ENCODE results near the gene ZNF775. TPM values are rescaled to one million over a fixed set of nuclear protein-coding genes. Genes with fewer than 3 reads are reported as not detected.
A peak's percentile ranks its signal among the peaks of the same experiment; 100 is the strongest.

Gene ZNF775
- total and polyA plus RNA-seq, 2 experiments from 2014 or later = 34.3 to 40.1 TPM

- no peaks in the 10 kb centered on the region for H3K9me3 ChIP-seq (ENCODE audit: low read depth)
- H3K27me3 ChIP-seq = no peaks in the 10 kb centered on the region
- TF ChIP-seq CTCF (IDR thresholded peaks at IDR 0.05; ENCODE audit: low read depth, low read length) = no peak
- no peak overlapping the region for H3K4me3 ChIP-seq
- no peak for DNase-seq (ENCODE audit: low read depth in 1 of 2, low spot score in 1 of 2)
- H3K27ac ChIP-seq = peak overlapping the region; percentile 89
- H3K4me1 ChIP-seq (ENCODE audit: low read depth) = peaks cover 36% of the 10 kb centered on the region
- peaks cover 7% of the 10 kb centered on the region for H3K36me3 ChIP-seq
These were observed 1.9 kb upstream of the ZNF775 start for GRCh38 chr7:150377196-150377595.

GRCh38 chr7:150377635-150378034 is 1.5 kb upstream of the ZNF775 start:
- Histone ChIP-seq H3K4me1 (ENCODE audit: low read depth) (peaks cover 35% of the 10 kb centered on the region), H3K36me3 (peaks cover 5% of the 10 kb centered on the region), H3K9me3 (ENCODE audit: low read depth) (no peaks in the 10 kb centered on the region), H3K27me3 (no peaks in the 10 kb centered on the region), H3K4me3 (no peak overlapping the region), H3K27ac (peak overlapping the region; percentile 89)
- no peak for TF ChIP-seq CTCF (IDR thresholded peaks at IDR 0.05; ENCODE audit: low read depth, low read length)
- DNase-seq (ENCODE audit: low read depth in 1 of 2, low spot score in 1 of 2) = no peak

GRCh38 chr7:150378115-150378852 is 846 bp upstream of the ZNF775 start:
- H3K4me3 ChIP-seq = peak overlapping the region; percentile 84
- no peaks in the 10 kb centered on the region for H3K27me3 ChIP-seq
- H3K27ac ChIP-seq = peak overlapping the region; percentile 89
- peaks cover 31% of the 10 kb centered on the region for H3K4me1 ChIP-seq (ENCODE audit: low read depth)
- no peaks in the 10 kb centered on the region for H3K9me3 ChIP-seq (ENCODE audit: low read depth)
- peaks cover 2% of the 10 kb centered on the region for H3K36me3 ChIP-seq
- peak; percentile 68 to 86 for DNase-seq (ENCODE audit: low read depth in 1 of 2, low spot score in 1 of 2)
- peak; percentile 43 for TF ChIP-seq CTCF (IDR thresholded peaks at IDR 0.05; ENCODE audit: low read depth, low read length)

- no peak for DNase-seq (ENCODE audit: low read depth in 1 of 2, low spot score in 1 of 2)
- peak overlapping the region; percentile 89 for H3K27ac ChIP-seq
- H3K27me3 ChIP-seq = no peaks in the 10 kb centered on the region
- no peaks in the 10 kb centered on the region for H3K9me3 ChIP-seq (ENCODE audit: low read depth)
- H3K4me3 ChIP-seq = peak overlapping the region; percentile 84
- peaks cover 30% of the 10 kb centered on the region for H3K4me1 ChIP-seq (ENCODE audit: low read depth)
- TF ChIP-seq CTCF (IDR thresholded peaks at IDR 0.05; ENCODE audit: low read depth, low read length) = no peak
- no peaks in the 10 kb centered on the region for H3K36me3 ChIP-seq
These were observed 580 bp downstream of the ZNF775 start for GRCh38 chr7:150379441-150380379.

- no peaks in the 10 kb centered on the region for H3K27me3 ChIP-seq
- no peak for TF ChIP-seq CTCF (IDR thresholded peaks at IDR 0.05; ENCODE audit: low read depth, low read length)
- H3K27ac ChIP-seq = no peak overlapping the region
- H3K9me3 ChIP-seq (ENCODE audit: low read depth) = no peaks in the 10 kb centered on the region
- H3K4me1 ChIP-seq (ENCODE audit: low read depth) = peaks cover 34% of the 10 kb centered on the region
- DNase-seq (ENCODE audit: low read depth in 1 of 2, low spot score in 1 of 2) = no peak
- H3K36me3 ChIP-seq = no peaks in the 10 kb centered on the region
- H3K4me3 ChIP-seq = peak overlapping the region; percentile 84
These were observed 1.3 kb downstream of the ZNF775 start for GRCh38 chr7:150380463-150380862.

Measured in cardiac muscle cell (in vitro differentiated cells and primary cell).